WTC11 (cell line): ENCODE measurements around the gene TFB1M.

Experiments
- CREB1 ChIP-seq: sonication (generic); formaldehyde crosslinking; IDR thresholded peaks from 2 replicates; pipeline ENCODE4 v1.8.0; 2023; ENCODE audit warnings: mild to moderate bottlenecking, missing genetic modification reagents
- CTCF ChIP-seq: fragments of 200-600 bp; IDR thresholded peaks from 2 replicates; pipeline ENCODE4 v1.8.0; 2022; ENCODE audit warnings: antibody characterized with exemption
- ERG ChIP-seq: fragments of 250-450 bp; sonication (Bioruptor Pico); IDR thresholded peaks from 2 replicates; pipeline ENCODE4 v1.8.0; 2021; ENCODE audit warnings: mild to moderate bottlenecking
- FOXJ3 ChIP-seq: sonication (generic); formaldehyde crosslinking; IDR thresholded peaks from 2 replicates; pipeline ENCODE4 v1.9.0; 2021; ENCODE audit warnings: missing genetic modification reagents, mild to moderate bottlenecking, borderline replicate concordance
- GABPB1 ChIP-seq: sonication (generic); formaldehyde crosslinking; IDR thresholded peaks from 2 replicates; pipeline ENCODE4 v1.8.1; 2023; ENCODE audit warnings: mild to moderate bottlenecking, missing genetic modification reagents
- JUN ChIP-seq: sonication (generic); formaldehyde crosslinking; IDR thresholded peaks from 2 replicates; pipeline ENCODE4 v1.8.0; 2023; ENCODE audit warnings: mild to moderate bottlenecking, missing genetic modification reagents
- MXD4 ChIP-seq: fragments of 250-450 bp; sonication (Bioruptor Pico); IDR thresholded peaks from 2 replicates; pipeline ENCODE4 v1.8.0; 2021; ENCODE audit warnings: mild to moderate bottlenecking, moderate library complexity, borderline replicate concordance
- NR3C1 ChIP-seq: sonication (generic); formaldehyde crosslinking; conservative IDR thresholded peaks from 2 replicates; pipeline ENCODE4 v1.8.1; 2023; ENCODE audit warnings: low read depth, mild to moderate bottlenecking, missing genetic modification reagents
- SMAD3 ChIP-seq: sonication (generic); formaldehyde crosslinking; IDR thresholded peaks from 2 replicates; pipeline ENCODE4 v1.8.0; 2022; ENCODE audit warnings: missing genetic modification reagents, mild to moderate bottlenecking, borderline replicate concordance
- ZNF121 ChIP-seq: sonication (generic); formaldehyde crosslinking; IDR thresholded peaks from 2 replicates; pipeline ENCODE4 v1.8.0; 2023; ENCODE audit warnings: missing genetic modification reagents
- ZNF232 ChIP-seq: sonication (generic); formaldehyde crosslinking; IDR thresholded peaks from 2 replicates; pipeline ENCODE4 v1.8.0; 2022; ENCODE audit warnings: mild to moderate bottlenecking, missing genetic modification reagents
- ZNF263 ChIP-seq: sonication (generic); formaldehyde crosslinking; IDR thresholded peaks from 2 replicates; pipeline ENCODE4 v1.8.1; 2022; ENCODE audit warnings: low read depth, mild to moderate bottlenecking, moderate library complexity, missing genetic modification reagents

- no peak for TF ChIP-seq JUN (CRISPR knock-in tag)
- TF ChIP-seq ZNF121 (CRISPR knock-in tag): no peak
- TF ChIP-seq NR3C1 (CRISPR knock-in tag): no peak
- no peak for TF ChIP-seq CTCF
- TF ChIP-seq FOXJ3: no peak
- TF ChIP-seq CREB1 (CRISPR knock-in tag): no peak
- no peak for TF ChIP-seq SMAD3 (CRISPR knock-in tag)
- TF ChIP-seq ERG (CRISPR knock-in tag): no peak
- TF ChIP-seq MXD4 (CRISPR knock-in tag): no peak
- no peak for TF ChIP-seq GABPB1 (CRISPR knock-in tag)
- no peak for TF ChIP-seq ZNF232 (CRISPR knock-in tag)
- TF ChIP-seq ZNF263 (CRISPR knock-in tag): no peak
These were observed 107.1 kb downstream of the TFB1M start for GRCh38 chr6:155207223-155207622.
